Measurements from ENCODE around the gene FLOT2. TPM values are rescaled to one million over a fixed set of nuclear protein-coding genes. Genes with fewer than 3 reads are reported as not detected.

Gene FLOT2, protein sequence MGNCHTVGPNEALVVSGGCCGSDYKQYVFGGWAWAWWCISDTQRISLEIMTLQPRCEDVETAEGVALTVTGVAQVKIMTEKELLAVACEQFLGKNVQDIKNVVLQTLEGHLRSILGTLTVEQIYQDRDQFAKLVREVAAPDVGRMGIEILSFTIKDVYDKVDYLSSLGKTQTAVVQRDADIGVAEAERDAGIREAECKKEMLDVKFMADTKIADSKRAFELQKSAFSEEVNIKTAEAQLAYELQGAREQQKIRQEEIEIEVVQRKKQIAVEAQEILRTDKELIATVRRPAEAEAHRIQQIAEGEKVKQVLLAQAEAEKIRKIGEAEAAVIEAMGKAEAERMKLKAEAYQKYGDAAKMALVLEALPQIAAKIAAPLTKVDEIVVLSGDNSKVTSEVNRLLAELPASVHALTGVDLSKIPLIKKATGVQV
- total RNA-seq = 10 to 100 TPM; 60.2 to 94.8 (median 86.0) TPM

DNA sequence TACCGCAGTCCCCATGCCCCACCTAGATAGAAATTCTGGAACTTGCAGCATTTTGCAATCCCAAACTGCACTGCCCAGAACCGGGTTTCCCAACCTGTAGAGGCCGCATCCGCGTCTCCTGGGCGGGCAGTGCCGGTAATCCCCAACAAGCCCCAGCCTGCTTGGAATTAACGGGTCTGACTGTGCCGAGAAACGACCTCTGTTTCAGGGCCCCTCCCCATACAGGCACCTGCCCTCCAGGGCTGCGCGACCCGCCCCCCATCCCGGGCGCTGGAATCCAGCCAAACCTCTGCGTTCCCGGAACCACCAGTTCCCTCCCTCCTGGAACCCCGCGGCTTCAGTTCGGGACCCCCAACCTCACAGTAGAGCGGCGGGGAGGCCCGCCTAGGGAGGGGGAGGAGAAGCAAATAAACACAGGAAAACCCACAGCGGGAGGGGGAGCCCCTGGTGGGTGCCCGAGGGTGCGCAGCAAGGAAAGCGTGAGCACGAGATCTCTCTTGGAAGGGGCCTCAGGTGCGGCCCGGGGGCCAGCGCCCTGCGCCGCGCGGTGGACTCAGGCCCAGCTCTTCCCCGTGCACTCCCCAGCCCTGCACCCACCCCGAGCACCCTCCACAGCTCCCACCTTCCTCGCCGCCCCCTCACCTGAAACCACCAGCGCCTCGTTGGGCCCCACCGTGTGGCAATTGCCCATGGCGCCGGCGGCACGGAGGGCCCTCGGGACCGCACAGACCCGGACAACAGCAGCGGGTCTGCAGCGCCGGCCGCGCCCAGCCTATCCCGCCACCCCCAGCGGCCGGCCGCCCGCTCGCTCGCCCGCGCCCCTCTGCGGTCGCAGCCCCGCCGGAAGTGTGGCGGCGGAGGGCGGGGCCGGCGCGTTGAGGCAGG, at the start of gene FLOT2:
Gene FLOT2, minus strand, starts transcription at position 850 of the 885 bp plus-strand sequence. Its CDS starts 159 bp downstream, at position 691.
- Histone ChIP-seq H3K4me3 (peak within 1 kb of the TSS; percentile 78 to 94 (median 90)), H3K27ac (replicated peaks in 1 of 4) (peak within 1 kb of the TSS; percentile 85 to 97 (median 94)), H3K36me3 (no peaks in the 10 kb centered on the region), H3K27me3 (no peaks in the 10 kb centered on the region), H3K4me1 (peaks cover 45 to 69% (median 57%) of the 10 kb centered on the region in 4 donors), H3K9me3 (no peaks in the 10 kb centered on the region)
- under 1% methylated on average over 33 of the region's 73 CpGs for WGBS
- peak; percentile 84 for TF ChIP-seq EP300 (IDR thresholded peaks at IDR 0.05)
- TF ChIP-seq CTCF (IDR thresholded peaks at IDR 0.05) = peak; percentile 14 to 24 (median 18)
- peak; percentile 44 to 69 for TF ChIP-seq POLR2AphosphoS5 (IDR thresholded peaks at IDR 0.05)
- TF ChIP-seq POLR2A (IDR thresholded peaks at IDR 0.05; ENCODE audit: low read depth) = peak; percentile 9
- intact Hi-C loops (cut with DNase I) = loop anchor here (5.0 to 10.0 kb wide), 2 partner anchors 48 to 140 kb away; no protein-coding TSS in a partner anchor
- peak; percentile 93 for DNase-seq (ENCODE audit: extremely low spot score)

- peak overlapping the region in 1 of 4 donors; percentile 14 for H3K4me3 ChIP-seq
- H3K36me3 ChIP-seq = peaks cover 0 to 6% (median 3%) of the 10 kb centered on the region in 4 donors
- H3K27me3 ChIP-seq = no peaks in the 10 kb centered on the region
- TF ChIP-seq POLR2AphosphoS5 (IDR thresholded peaks at IDR 0.05) (no peak), CTCF (IDR thresholded peaks at IDR 0.05) (no peak), POLR2A (IDR thresholded peaks at IDR 0.05; ENCODE audit: low read depth) (no peak), EP300 (IDR thresholded peaks at IDR 0.05) (no peak)
- intact Hi-C loops (cut with DNase I) = loop anchor here (5.0 to 10.0 kb wide), 2 partner anchors 34 to 51 kb away; partner anchors contain the start of gene FLOT2
- H3K9me3 ChIP-seq = no peaks in the 10 kb centered on the region
- peak overlapping the region; percentile 93 to 99 (median 96) for H3K27ac ChIP-seq (replicated peaks in 1 of 4)
- peaks cover 59 to 83% (median 64%) of the 10 kb centered on the region in 4 donors for H3K4me1 ChIP-seq
- DNase-seq (ENCODE audit: extremely low spot score) = no peak
- 25% methylated on average over 4 of the region's 4 CpGs for WGBS
Measured at GRCh38 chr17:28946239-28946638, 48.7 kb upstream of the FLOT2 start.

DNA sequence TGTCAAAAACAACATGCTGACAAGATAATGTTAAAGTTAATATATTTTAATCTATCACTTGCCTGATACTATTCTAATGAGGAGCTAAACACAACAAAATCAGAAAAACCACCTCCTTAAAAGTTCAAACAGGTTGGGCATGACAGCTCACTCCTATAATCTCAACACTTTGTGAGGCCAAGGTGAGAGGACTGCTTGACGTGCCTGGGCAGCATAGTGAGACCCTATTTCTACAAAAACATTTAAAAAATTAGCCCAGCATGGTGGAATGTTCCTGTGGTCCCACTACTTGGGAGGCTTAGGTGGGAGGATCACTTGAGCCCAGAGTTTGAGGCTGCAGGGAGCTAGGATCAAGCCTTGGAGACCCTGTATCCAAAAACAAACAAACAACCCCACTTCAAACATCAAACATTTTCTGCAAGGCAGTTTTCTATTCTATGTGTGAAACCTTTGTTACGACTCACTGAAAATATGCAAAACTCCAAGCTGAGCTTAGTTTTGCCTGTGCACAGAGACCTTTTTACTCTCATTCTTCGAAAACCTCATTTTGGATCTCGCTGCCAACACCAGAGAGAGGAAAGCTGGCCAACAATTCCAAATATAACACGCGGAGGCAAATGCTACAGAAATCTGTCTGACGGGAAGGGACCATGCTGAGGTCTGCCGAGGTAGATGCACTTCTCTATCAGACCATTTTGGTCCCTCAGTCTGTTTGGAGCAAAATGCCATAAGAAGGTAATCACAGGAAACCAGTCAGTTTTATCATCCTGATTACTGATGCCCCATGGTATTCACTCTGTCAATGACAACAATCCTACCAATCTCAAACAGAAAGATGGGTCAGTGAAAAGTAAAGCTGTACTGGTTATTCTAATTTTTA, 47.6 kb upstream of the FLOT2 start:
- Histone ChIP-seq H3K36me3 (peaks cover 0 to 6% (median 3%) of the 10 kb centered on the region in 4 donors), H3K27me3 (no peaks in the 10 kb centered on the region), H3K4me3 (peak overlapping the region in 1 of 4 donors; percentile 13), H3K4me1 (peaks cover 70 to 89% (median 74%) of the 10 kb centered on the region in 4 donors), H3K27ac (replicated peaks in 1 of 4) (peak overlapping the region; percentile 93 to 99 (median 96)), H3K9me3 (no peaks in the 10 kb centered on the region)
- TF ChIP-seq CTCF (IDR thresholded peaks at IDR 0.05) (no peak), POLR2AphosphoS5 (IDR thresholded peaks at IDR 0.05) (no peak), EP300 (IDR thresholded peaks at IDR 0.05) (no peak), POLR2A (IDR thresholded peaks at IDR 0.05; ENCODE audit: low read depth) (no peak)
- intact Hi-C loops (cut with DNase I) = loop anchor here (5.0 to 10.0 kb wide), 2 partner anchors 33 to 50 kb away; partner anchors contain the start of gene FLOT2
- DNase-seq (ENCODE audit: extremely low spot score) = no peak
- 21% methylated on average over 8 of the region's 8 CpGs for WGBS

- Histone ChIP-seq H3K4me1 (peaks cover 78 to 93% (median 82%) of the 10 kb centered on the region in 4 donors), H3K27ac (replicated peaks in 1 of 4) (peak overlapping the region in 3 of 4 donors; percentile 93 to 99 (median 97)), H3K4me3 (no peak overlapping the region), H3K9me3 (no peaks in the 10 kb centered on the region), H3K36me3 (peaks cover 0 to 6% (median 3%) of the 10 kb centered on the region in 4 donors), H3K27me3 (no peaks in the 10 kb centered on the region)
- intact Hi-C loops (cut with DNase I) = loop anchor here (10.0 kb wide), 1 partner anchor 50 kb away; the partner anchor contains the start of gene FLOT2
- DNase-seq (ENCODE audit: extremely low spot score) = no peak
- TF ChIP-seq CTCF (IDR thresholded peaks at IDR 0.05) = no peak
- no peak for TF ChIP-seq POLR2A (IDR thresholded peaks at IDR 0.05; ENCODE audit: low read depth)
- no peak for TF ChIP-seq EP300 (IDR thresholded peaks at IDR 0.05)
- no peak for TF ChIP-seq POLR2AphosphoS5 (IDR thresholded peaks at IDR 0.05)
- 76% methylated on average over 4 of the region's 4 CpGs for WGBS
Measured at GRCh38 chr17:28944343-28944742, 46.8 kb upstream of the FLOT2 start.
